Amniotic epithelial cell (primary cell): ENCODE measurements around the gene PXDN.
"Not testable (repeated sequence)": the region's sequence is repeated elsewhere in the genome, so short reads cannot be mapped to it uniquely, and the experiment has no call there.

Source experiments
- DNase-seq: peaks from one replicate; pipeline ENCODE4 v3.0.0-alpha.2; 2010; ENCODE audit warnings: low read depth

PXDN gene

DNA sequence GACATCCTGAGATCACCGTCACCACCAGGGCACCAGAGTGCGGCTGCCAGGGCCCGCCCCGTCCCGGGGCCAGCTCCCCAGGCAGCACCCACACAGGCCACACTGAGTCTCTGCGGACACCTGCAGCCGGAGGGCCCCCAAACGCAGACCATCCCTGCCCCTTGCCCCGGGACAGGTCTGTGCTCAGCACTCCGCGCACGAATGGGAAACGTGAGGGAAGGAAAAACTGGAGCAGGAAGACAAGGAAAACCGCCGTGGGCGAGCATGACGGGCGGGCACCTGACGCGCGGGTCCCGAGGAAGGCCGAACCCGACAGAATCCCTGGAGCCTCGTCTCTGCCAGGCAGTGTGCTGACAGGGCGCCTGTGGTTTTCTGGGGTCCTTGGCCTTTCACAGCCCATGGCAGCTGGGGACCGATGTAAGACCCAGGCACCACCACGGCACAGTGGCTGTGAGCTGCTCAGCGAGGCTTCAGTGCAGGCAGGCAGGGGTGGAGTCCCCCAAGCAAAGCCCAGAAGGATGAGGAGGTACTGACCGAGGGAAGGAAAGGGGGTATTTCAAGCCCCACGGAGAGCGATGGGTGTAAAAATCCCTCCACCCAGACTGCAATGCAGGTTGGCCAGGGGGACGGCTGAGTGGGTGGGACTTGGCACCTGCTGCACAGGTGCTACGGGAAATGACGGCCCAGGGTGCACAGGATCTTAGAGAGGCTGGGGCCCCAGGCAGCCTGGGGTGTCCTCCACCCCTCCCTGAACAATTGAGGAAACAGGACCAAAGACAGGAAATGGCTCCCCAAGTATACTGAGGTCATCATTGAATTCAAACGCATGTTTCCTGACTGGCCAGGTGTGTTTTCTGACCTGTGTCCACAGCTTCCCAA, 59.0 kb downstream of the PXDN start:
- DNase-seq, result no peak

DNA sequence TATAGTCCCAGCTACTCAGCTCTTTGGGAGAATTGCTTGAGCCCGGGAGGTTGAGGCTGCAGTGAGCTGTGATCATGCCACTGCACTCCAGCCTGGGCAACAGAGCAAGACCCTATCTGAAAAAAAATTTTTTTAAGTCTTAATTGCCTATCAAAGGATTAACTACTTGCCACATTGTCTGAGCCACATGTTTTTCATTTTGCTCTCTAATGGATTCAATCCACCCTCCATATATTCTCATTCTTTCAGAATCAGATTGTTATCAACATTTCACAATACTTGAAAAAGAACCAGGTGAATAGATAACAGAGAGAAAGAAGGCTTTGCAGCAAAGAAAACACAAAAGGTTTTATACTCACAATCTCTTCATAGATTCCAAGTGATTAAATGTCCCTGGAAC, 61.0 kb downstream of the PXDN start:
- DNase-seq, result no peak

- DNase-seq, result no peak
Observed at GRCh38 chr2:1682181-1682440, 62.2 kb downstream of the PXDN start.

GRCh38 chr2:1681323-1682180, 62.8 kb downstream of the PXDN start:
- peak; percentile 35 for DNase-seq

DNA sequence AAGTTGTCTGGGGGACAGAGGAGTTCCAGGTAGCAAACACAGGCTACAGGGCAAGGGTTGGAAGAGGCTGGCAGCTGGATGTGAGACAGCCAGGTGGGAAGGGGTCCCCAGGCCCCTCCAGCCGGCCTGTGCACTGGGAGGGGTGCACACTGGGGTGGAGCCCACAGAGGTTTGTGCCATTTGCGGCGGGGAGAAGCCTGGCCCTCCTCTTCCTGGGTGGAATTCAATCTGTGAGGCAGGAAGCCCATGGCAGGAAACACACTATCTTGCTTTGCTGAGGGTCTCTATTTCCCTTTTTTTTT, 63.3 kb downstream of the PXDN start:
- DNase-seq, result no peak

DNA sequence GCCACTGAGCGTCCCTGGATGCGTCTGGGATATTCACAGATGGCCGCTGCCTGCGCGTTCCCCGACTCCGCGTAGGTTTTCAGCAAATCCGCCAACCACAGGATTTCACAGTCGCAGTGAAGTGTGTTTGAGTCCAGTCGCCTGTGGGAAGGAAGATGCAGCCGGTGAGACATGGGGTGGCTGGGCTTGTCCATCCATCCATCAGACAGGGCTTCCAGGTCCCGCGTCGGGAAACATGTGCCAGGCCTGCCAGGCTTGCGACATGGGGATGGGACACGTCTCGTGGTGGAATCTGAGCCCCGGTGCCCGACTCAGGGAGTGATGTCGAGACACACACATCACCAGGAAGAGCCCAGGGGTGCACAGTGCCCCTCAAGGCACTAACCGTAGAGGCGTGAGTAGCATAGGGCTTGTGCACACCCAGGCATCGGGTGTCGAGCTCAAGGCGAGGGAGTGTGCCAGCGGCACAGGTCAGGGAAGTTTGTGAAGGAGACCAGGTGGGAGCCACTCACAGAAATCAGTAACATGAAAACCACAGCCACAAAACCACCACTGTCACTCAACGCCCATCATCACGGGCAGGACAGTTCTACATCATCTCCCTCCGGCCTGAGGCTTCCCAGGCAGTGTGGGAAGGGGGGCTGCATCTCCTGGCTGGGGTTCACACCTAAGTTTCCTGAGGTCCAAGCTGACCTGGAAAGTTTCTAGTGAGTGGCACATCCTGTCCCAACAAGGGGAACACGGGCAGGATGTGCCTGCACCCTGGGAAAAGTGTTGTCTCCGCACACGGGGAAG, 63.9 kb downstream of the PXDN start:
- DNase-seq, result no peak

- DNase-seq, result not testable (repeated sequence)
Observed at GRCh38 chr2:1679488-1680039, 64.8 kb downstream of the PXDN start.

GRCh38 chr2:1679065-1679464, 65.2 kb downstream of the PXDN start:
- DNase-seq, result not testable (repeated sequence)

DNA sequence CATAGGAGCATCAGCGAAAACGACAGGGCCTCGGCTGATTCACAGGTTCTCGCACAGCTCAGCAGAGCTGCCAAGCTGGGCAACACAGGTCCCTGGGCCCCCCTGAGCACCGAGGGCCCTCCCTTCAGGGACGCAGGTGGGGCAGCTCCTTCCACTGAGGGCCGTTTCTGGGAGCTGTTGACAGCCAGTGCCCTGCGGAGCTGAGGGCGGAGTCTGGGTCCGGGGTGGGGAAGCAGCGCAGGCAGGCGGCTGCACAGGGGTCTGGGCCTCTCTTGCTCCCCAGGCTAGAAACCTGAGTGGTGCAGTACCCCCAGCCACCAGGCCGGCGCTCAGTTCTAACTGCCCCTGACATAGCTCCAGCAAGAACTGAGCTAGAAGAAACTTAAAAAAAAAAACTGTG, 65.7 kb downstream of the PXDN start:
- DNase-seq, result no peak

DNA sequence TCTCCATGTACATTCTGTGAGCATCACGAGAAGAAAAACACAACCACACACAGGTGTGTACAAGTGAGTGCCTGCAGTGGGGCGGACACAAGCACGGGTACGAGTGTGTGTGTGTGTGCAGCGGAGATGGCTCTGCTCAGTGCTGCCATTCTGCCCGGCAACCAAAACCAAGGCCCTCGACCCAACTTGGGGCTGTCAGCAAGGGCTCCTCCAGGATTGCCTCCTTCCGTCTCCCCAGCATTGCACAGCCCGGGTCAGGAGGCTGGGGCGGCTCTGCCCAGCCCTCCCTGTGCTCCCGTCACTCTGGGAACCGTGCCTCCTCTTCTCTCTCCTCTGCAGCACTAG, 66.5 kb downstream of the PXDN start:
- DNase-seq, result no peak

- no peak for DNase-seq
Observed at GRCh38 chr2:1676913-1677820, 67.1 kb downstream of the PXDN start.

GRCh38 chr2:1676091-1676912, 68.0 kb downstream of the PXDN start:
- no peak for DNase-seq

GRCh38 chr2:1675633-1676032, 68.7 kb downstream of the PXDN start:
- peak; percentile 96 for DNase-seq

DNA sequence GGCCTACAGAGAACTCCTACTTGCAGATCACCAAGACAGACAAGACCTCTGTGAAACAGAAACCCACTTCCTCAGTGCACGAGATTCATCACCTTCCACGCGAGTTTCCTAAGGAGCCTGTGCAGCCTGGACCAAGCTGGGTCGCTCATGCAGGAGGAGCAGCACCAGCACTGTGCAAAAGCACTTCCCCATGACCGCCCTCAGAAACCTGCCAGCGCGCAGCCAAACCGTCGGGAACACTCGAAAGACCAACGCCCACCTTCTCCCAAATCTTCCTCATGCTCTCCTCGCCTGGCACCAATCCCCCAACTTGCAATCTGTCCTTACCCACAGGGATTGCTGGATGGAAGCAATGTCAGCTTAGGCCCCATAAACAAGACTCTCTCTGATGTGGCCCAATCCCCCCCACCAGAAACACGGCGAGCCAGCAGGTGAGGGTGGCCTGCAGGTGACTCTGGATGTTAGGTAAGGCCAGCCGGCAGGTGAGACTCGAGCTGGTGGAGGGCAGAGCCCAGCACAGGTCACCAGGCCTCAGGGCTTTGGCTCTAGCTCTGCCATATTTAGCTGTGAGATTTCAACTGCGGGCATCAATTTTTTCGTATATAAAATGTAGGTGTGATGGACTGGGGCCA, 69.4 kb downstream of the PXDN start:
- DNase-seq, result no peak

DNA sequence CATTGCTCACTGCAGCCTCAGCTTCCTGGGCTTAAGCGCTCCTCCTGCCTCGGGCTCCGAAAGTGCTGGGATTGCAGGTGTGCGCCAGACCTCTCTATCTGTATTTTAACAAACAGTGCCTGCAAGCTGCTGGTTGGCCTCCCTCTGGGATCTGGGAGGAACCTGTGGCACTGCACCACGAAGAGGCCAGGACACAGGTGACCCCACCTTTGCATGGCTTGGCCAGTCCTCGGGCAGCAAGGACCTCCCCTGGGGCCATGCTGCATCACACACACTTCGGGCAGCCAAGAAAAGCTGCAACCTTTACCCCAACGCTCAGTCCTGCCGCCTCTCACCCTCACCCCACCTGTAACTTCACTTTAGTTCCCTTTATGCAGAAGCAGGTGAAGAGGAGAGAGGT, 70.0 kb downstream of the PXDN start:
- DNase-seq, result no peak

- no peak for DNase-seq
Observed at GRCh38 chr2:1673160-1673944, 71.0 kb downstream of the PXDN start.

DNA sequence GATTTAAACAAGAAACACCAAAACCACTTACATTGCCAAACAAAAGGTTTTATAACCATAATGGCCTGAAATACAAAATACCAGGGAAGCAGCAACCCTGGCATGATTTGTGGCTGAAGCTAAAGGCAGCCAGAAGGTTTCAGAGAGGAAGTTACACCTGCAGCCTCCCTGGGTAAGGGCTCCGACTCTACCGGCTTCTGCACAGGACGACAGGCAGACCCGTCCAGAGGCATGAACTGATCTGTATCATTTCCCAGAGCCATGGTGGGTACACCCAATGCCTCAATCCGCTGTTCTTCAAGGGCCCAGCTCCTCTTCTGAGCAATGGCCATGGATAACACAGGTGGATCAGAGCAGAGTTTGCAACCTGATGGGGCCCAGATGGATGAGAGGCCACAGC, 71.6 kb downstream of the PXDN start:
- DNase-seq, result no peak

GRCh38 chr2:1671916-1672315, 72.4 kb downstream of the PXDN start:
- DNase-seq, result no peak

DNA sequence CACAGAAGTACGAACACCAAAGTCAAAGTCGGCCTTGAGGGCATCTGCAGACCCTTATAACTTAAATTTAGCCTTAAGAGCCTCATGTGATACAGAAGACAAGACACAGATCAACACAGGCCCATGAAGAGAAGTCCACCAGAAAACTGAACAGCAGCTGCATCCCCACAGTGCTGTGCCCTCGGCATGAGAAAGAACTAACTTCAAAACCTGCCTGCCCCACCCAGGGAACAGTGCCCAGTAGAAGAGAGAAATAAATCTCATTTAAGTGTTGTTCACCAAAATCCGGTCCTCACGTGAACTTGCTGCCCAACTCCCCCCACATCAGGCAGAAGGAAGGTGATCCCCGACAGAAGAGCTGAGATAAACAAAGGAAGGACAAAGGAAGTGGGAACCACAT, 73.7 kb downstream of the PXDN start:
- DNase-seq, result no peak
